SK-N-MC (cell line): ENCODE results near the gene HOXB9.

Source experiments
- DNase-seq: peaks from one replicate; pipeline ENCODE4 v3.0.0-alpha.2; 2011; ENCODE audit warnings: low read depth, low spot score
- H3K27ac ChIP-seq: fragments of 200-600 bp; sonication (generic); 2 replicates; pipeline ENCODE4 v1.5.1; 2016; ENCODE audit warnings: mixed run types
- H3K36me3 ChIP-seq: fragments of 200-600 bp; sonication (generic); 2 replicates; pipeline ENCODE4 v1.6.1; 2017; ENCODE audit warnings: antibody characterized with exemption, low read length, mixed read lengths; ENCODE audit not compliant: insufficient read depth
- H3K4me3 ChIP-seq: fragments of 200-600 bp; sonication (generic); 2 replicates; pipeline ENCODE4 v1.5.1; 2016
- H3K9ac ChIP-seq: fragments of 200-600 bp; sonication (generic); 2 replicates; pipeline ENCODE4 v1.8.0; 2017; ENCODE audit warnings: mixed run types, mixed read lengths; ENCODE audit not compliant: insufficient read length
- H3K9me3 ChIP-seq: fragments of 200-600 bp; sonication (generic); 2 replicates; pipeline ENCODE4 v1.6.1; 2017; ENCODE audit warnings: low read depth, mild to moderate bottlenecking, antibody characterized with exemption, low read length, moderate library complexity, mixed read lengths
- EZH2 ChIP-seq: fragments of 200-600 bp; sonication (generic); IDR thresholded peaks from one replicate; pipeline ENCODE4 v1.6.1; 2017; ENCODE audit warnings: antibody characterized with exemption
- FOXP2 ChIP-seq: optimal IDR thresholded peaks from 2 replicates; pipeline ENCODE3; 2011; ENCODE audit warnings: mild to moderate bottlenecking, moderate library complexity; ENCODE audit not compliant: insufficient read depth; ENCODE audit errors: extremely low read length, control extremely low read depth
- POLR2AphosphoS5 ChIP-seq: IDR thresholded peaks from 2 replicates; pipeline ENCODE4 v1.6.1; 2012; ENCODE audit warnings: mild to moderate bottlenecking, low read depth, low read length, borderline replicate concordance

The HOXB9 gene

GRCh38 chr17:48632579-48633265 lies 6.6 kb upstream of the HOXB9 start:
- Histone ChIP-seq H3K27ac (no peak overlapping the region), H3K4me3 (no peak overlapping the region), H3K36me3 (no peaks in the 10 kb centered on the region), H3K9me3 (no peaks in the 10 kb centered on the region), H3K9ac (no peak overlapping the region)
- DNase-seq = no peak
- TF ChIP-seq POLR2AphosphoS5 (no peak), FOXP2 (no peak), EZH2 (no peak)

GRCh38 chr17:48631693-48632578 lies 5.8 kb upstream of the HOXB9 start:
- no peak overlapping the region for H3K4me3 ChIP-seq
- no peaks in the 10 kb centered on the region for H3K36me3 ChIP-seq
- TF ChIP-seq EZH2 (no peak), POLR2AphosphoS5 (no peak), FOXP2 (no peak)
- H3K9me3 ChIP-seq = no peaks in the 10 kb centered on the region
- no peak overlapping the region for H3K9ac ChIP-seq
- H3K27ac ChIP-seq = no peak overlapping the region
- DNase-seq = no peak

GRCh38 chr17:48630925-48631692 lies 5.0 kb upstream of the HOXB9 start:
- TF ChIP-seq POLR2AphosphoS5 = no peak
- TF ChIP-seq FOXP2 = no peak
- H3K36me3 ChIP-seq = no peaks in the 10 kb centered on the region
- no peak for DNase-seq
- H3K9ac ChIP-seq = no peak overlapping the region
- no peaks in the 10 kb centered on the region for H3K9me3 ChIP-seq
- no peak overlapping the region for H3K4me3 ChIP-seq
- no peak overlapping the region for H3K27ac ChIP-seq

GRCh38 chr17:48630009-48630924 lies 4.1 kb upstream of the HOXB9 start:
- no peak for DNase-seq
- Histone ChIP-seq H3K4me3 (no peak overlapping the region), H3K36me3 (no peaks in the 10 kb centered on the region), H3K9ac (no peak overlapping the region), H3K9me3 (no peaks in the 10 kb centered on the region), H3K27ac (no peak overlapping the region)
- TF ChIP-seq POLR2AphosphoS5 = no peak
- TF ChIP-seq EZH2 = no peak
- no peak for TF ChIP-seq FOXP2

GRCh38 chr17:48629411-48629759 lies 3.2 kb upstream of the HOXB9 start:
- Histone ChIP-seq H3K9ac (no peak overlapping the region), H3K27ac (no peak overlapping the region), H3K9me3 (no peaks in the 10 kb centered on the region), H3K36me3 (no peaks in the 10 kb centered on the region), H3K4me3 (no peak overlapping the region)
- TF ChIP-seq POLR2AphosphoS5 (no peak), EZH2 (no peak), FOXP2 (no peak)
- no peak for DNase-seq

- DNase-seq = no peak
- TF ChIP-seq EZH2 = no peak
- TF ChIP-seq FOXP2 = no peak
- no peak for TF ChIP-seq POLR2AphosphoS5
- H3K9me3 ChIP-seq = no peaks in the 10 kb centered on the region
- no peak overlapping the region for H3K9ac ChIP-seq
- H3K27ac ChIP-seq = no peak overlapping the region
- H3K4me3 ChIP-seq = no peak overlapping the region
- H3K36me3 ChIP-seq = no peaks in the 10 kb centered on the region
These were observed 2.7 kb upstream of the HOXB9 start for GRCh38 chr17:48628649-48629410.
